Retinal pigment epithelial cell (primary cell): Measurements from ENCODE around the gene LAMA5.

Source experiments
- DNase-seq: peaks from one replicate; pipeline ENCODE4 v3.0.0-alpha.2; 2010; ENCODE audit warnings: low read depth
- H3K4me3 ChIP-seq: 2 replicates; pipeline ENCODE4 v1.5.1; 2011; ENCODE audit warnings: mild to moderate bottlenecking, low read length, control low read depth, moderate library complexity
- TF ChIP-seq, protein P1 (sequence below): conservative IDR thresholded peaks from 2 replicates; pipeline ENCODE4 v1.5.1; 2011; ENCODE audit warnings: low read depth, low read length, control low read depth, inconsistent platforms

Gene LAMA5

GRCh38 chr20:62349556-62350097 is 17.5 kb downstream of the LAMA5 start:
- no peak overlapping the region for H3K4me3 ChIP-seq
- no peak for DNase-seq
- TF ChIP-seq, protein P1, sequence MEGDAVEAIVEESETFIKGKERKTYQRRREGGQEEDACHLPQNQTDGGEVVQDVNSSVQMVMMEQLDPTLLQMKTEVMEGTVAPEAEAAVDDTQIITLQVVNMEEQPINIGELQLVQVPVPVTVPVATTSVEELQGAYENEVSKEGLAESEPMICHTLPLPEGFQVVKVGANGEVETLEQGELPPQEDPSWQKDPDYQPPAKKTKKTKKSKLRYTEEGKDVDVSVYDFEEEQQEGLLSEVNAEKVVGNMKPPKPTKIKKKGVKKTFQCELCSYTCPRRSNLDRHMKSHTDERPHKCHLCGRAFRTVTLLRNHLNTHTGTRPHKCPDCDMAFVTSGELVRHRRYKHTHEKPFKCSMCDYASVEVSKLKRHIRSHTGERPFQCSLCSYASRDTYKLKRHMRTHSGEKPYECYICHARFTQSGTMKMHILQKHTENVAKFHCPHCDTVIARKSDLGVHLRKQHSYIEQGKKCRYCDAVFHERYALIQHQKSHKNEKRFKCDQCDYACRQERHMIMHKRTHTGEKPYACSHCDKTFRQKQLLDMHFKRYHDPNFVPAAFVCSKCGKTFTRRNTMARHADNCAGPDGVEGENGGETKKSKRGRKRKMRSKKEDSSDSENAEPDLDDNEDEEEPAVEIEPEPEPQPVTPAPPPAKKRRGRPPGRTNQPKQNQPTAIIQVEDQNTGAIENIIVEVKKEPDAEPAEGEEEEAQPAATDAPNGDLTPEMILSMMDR = no peak

- DNase-seq = no peak
- no peak overlapping the region for H3K4me3 ChIP-seq
- TF ChIP-seq, protein P1 = no peak
Measured at GRCh38 chr20:62348604-62349003, 18.5 kb downstream of the LAMA5 start.

DNA sequence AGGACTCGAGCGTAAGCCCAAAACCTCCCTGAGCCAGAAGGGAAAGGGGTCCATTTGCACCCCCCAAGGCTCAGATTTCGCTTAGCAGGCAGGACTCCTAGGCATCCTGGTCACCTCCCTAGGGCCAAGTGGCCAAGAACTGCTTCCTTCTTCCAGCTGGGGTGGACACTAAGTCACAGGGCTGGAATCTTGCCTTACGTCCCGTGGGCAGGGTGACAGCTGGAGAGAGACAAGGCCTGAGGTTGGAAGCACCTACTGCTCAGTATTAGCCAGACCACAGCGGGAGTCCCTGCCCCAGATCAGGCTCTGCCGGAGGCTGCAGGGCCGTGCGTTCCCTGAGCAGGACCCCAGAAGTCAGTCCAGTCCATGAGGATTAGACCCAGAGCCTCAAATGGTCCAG is 19.7 kb downstream of the LAMA5 start:
- TF ChIP-seq, protein P1 = no peak
- DNase-seq = no peak
- H3K4me3 ChIP-seq = no peak overlapping the region

DNA sequence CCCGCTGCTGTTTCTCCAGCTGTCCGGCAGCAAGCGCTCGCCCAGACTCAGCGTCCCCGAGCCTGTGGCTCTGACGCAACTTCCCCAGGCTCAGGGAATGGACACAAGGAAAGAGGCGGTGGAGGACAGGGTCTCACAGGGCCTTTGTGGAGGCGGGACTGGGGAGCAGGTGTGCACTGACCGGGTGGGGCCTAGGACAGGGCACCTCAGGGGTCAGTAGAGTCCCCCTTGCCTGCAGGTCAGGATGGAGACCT is 20.0 kb downstream of the LAMA5 start:
- TF ChIP-seq, protein P1 = no peak
- no peak for DNase-seq
- no peak overlapping the region for H3K4me3 ChIP-seq

- TF ChIP-seq, protein P1 = no peak
Measured at GRCh38 chr20:62346398-62347150, 20.5 kb downstream of the LAMA5 start.

DNA sequence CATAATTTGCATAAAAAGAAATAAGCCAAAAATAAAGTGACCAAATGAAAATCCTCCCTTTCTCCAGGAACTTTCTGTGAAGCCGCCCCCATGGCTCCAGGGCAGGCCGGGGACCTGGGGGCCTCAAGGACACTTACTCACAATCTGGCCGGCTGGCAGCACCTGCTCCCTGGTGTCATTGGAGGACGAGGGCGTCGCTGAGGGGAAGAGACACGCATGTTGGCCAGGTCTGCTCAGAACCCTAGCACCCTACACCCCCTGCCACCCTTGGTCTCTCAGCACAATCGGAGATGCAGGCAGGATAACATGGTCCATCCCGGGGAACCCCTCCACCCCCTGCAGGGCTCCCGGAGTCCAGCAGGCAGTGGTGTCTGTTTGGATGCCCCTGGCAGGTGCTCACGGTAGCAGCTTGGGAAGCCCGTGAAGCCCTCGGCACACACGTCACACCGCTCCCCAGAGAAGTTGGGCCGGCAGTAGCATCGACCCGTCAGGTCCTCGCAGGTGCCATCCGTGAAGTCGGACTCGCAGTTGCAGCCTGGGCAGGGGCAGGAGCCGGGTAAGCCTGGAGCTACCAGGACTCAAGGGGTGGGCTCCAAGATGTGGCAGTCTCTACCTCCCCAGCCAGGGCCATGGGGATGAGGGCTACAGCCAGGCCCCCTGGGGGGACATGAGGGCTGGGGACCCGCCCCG is 21.3 kb downstream of the LAMA5 start:
- TF ChIP-seq, protein P1 = no peak

More at GRCh38 chr20:62346398-62347150, 20.5 kb downstream of the LAMA5 start:
- no peak for DNase-seq
- H3K4me3 ChIP-seq = no peak overlapping the region

GRCh38 chr20:62344782-62345181 is 22.3 kb downstream of the LAMA5 start:
- TF ChIP-seq, protein P1 = no peak
- no peak overlapping the region for H3K4me3 ChIP-seq
- no peak for DNase-seq

More for the DNA sequence above, 21.3 kb downstream of the LAMA5 start:
- no peak overlapping the region for H3K4me3 ChIP-seq
- no peak for DNase-seq
